ENCODE measurements around the gene ZCCHC7. TPM values are rescaled to one million over a fixed set of nuclear protein-coding genes. Genes with fewer than 3 reads are reported as not detected.

Gene ZCCHC7
- total RNA-seq, 1 donor = 25.0 TPM

GRCh38 chr9:37218800-37219425 lies 98.5 kb downstream of the ZCCHC7 start:
- no peak for DNase-seq (ENCODE audit: low read depth)
- H3K4me3 ChIP-seq (ENCODE audit: low read depth, low read length) = no peak overlapping the region
- TF ChIP-seq CTCF (IDR thresholded peaks at IDR 0.05; ENCODE audit: insufficient read depth, low read depth, low read length) = no peak

GRCh38 chr9:37220971-37221370 lies 100.6 kb downstream of the ZCCHC7 start:
- peak; percentile 14 for DNase-seq (ENCODE audit: low read depth)
- no peak for TF ChIP-seq CTCF (IDR thresholded peaks at IDR 0.05; ENCODE audit: insufficient read depth, low read depth, low read length)
- H3K4me3 ChIP-seq (ENCODE audit: low read depth, low read length) = no peak overlapping the region

- H3K4me3 ChIP-seq (ENCODE audit: low read depth, low read length) = no peak overlapping the region
- TF ChIP-seq CTCF (IDR thresholded peaks at IDR 0.05; ENCODE audit: insufficient read depth, low read depth, low read length) = no peak
- no peak for DNase-seq (ENCODE audit: low read depth)
These were observed 101.2 kb downstream of the ZCCHC7 start for GRCh38 chr9:37221489-37222106.

GRCh38 chr9:37229455-37229854 lies 109.1 kb downstream of the ZCCHC7 start:
- DNase-seq (ENCODE audit: low read depth) = no peak
- TF ChIP-seq CTCF (IDR thresholded peaks at IDR 0.05; ENCODE audit: insufficient read depth, low read depth, low read length) = no peak
- H3K4me3 ChIP-seq (ENCODE audit: low read depth, low read length) = no peak overlapping the region

GRCh38 chr9:37229882-37230482 lies 109.6 kb downstream of the ZCCHC7 start:
- DNase-seq (ENCODE audit: low read depth) = no peak
- H3K4me3 ChIP-seq (ENCODE audit: low read depth, low read length) = no peak overlapping the region
- TF ChIP-seq CTCF (IDR thresholded peaks at IDR 0.05; ENCODE audit: insufficient read depth, low read depth, low read length) = no peak

- no peak for DNase-seq (ENCODE audit: low read depth)
- H3K4me3 ChIP-seq (ENCODE audit: low read depth, low read length) = no peak overlapping the region
- TF ChIP-seq CTCF (IDR thresholded peaks at IDR 0.05; ENCODE audit: insufficient read depth, low read depth, low read length) = no peak
These were observed 116.4 kb downstream of the ZCCHC7 start for GRCh38 chr9:37236822-37237221.

Data from fibroblast of villous mesenchyme (primary cell).